Spleen (tissue), 11 donors: ENCODE data around the gene TSPAN9. TPM values are rescaled to one million over a fixed set of nuclear protein-coding genes. Genes with fewer than 3 reads are reported as not detected.

Source experiments
- DNase-seq: peaks from one replicate; pipeline ENCODE4 v3.0.0-alpha.2; 2020
- H3K27ac ChIP-seq, 8 donors: fragments of 200-600 bp; sonication (generic) in 7 of 8; 1 replicate in 4 of 8; 2 replicates in 4 of 8; pipeline versions ENCODE4 v1.5.0 to v1.8.0; 2016 to 2021; ENCODE audit warnings: inconsistent platforms in 4 of 8, mild to moderate bottlenecking in 4 of 8, moderate library complexity in 1 of 8
- H3K27me3 ChIP-seq, 7 donors: fragments of 200-600 bp; sonication (generic) in 6 of 7; replicated peaks in 1 of 7; 1 replicate in 4 of 7; 2 replicates in 3 of 7; pipeline versions ENCODE4 v1.5.0 to v1.8.0; 2016 to 2021; ENCODE audit warnings: inconsistent platforms in 3 of 7, mild to moderate bottlenecking in 1 of 7
- H3K36me3 ChIP-seq, 6 donors: fragments of 200-600 bp; sonication (generic) in 5 of 6; 1 replicate in 4 of 6; 2 replicates in 2 of 6; pipeline versions ENCODE4 v1.5.0 to v1.8.0; 2016 to 2021; ENCODE audit warnings: inconsistent platforms in 2 of 6
- H3K4me1 ChIP-seq, 6 donors: fragments of 200-600 bp; sonication (generic) in 5 of 6; 1 replicate in 3 of 6; 2 replicates in 3 of 6; pipeline versions ENCODE4 v1.5.0 to v1.8.0; 2016 to 2021; ENCODE audit warnings: inconsistent platforms in 3 of 6
- H3K4me3 ChIP-seq, 8 donors: fragments of 200-600 bp; sonication (generic) in 7 of 8; 1 replicate in 4 of 8; 2 replicates in 4 of 8; pipeline versions ENCODE4 v1.5.0 to v1.8.0; 2016 to 2021; ENCODE audit warnings: inconsistent platforms in 4 of 8, mild to moderate bottlenecking in 4 of 8, moderate library complexity in 2 of 8
- H3K9me3 ChIP-seq, 8 donors: fragments of 200-600 bp; sonication (generic) in 7 of 8; 1 replicate in 4 of 8; 2 replicates in 4 of 8; pipeline versions ENCODE4 v1.5.0 to v1.8.0; 2016 to 2021; ENCODE audit warnings: inconsistent platforms in 4 of 8
- POLR2A ChIP-seq, 3 donors: fragments of 450-650 bp; IDR thresholded peaks; one replicate each; pipeline ENCODE4 v1.5.1; 2017; ENCODE audit warnings: antibody characterized with exemption in 3 of 3, mild to moderate bottlenecking in 1 of 3
- POLR2AphosphoS5 ChIP-seq, 3 donors: sonication (generic); formaldehyde crosslinking; IDR thresholded peaks; one replicate each; pipeline ENCODE4 v1.5.1; 2017; ENCODE audit warnings: antibody characterized with exemption in 3 of 3
- WGBS, 5 donors: extraction: QIAGEN DNeasy Blood & Tissue Kit in 3 of 5; methylation state at CpG; one replicate each; pipeline versions ENCODE4 v1.1.5 to v1.1.7; 2013 to 2018; 5-methylcytosine and 5-hydroxymethylcytosine counted together
- intact Hi-C: fragments of 100-400 bp; cut with DNase I; formaldehyde crosslinking; loops from one replicate; pipeline ENCODE4 v1.15.0; 2023; ENCODE audit warnings: low total_unique reads
- polyA plus RNA-seq, 3 donors: library from polyadenylated mRNA; stranded (reverse); fragments of 200-250 nt; gene quantifications; one replicate each; pipeline ENCODE4 v1.2.1, GENCODE V29; 2013
- total RNA-seq, 7 donors: library from RNA; depleted of rRNA in 3 of 7; stranded (reverse); fragments of >200 nt in 3 of 7; fragmentation: NEBNext Ultra II Directional in 4 of 7; extraction: Animal tissue kit (Norgen Biotek cat#: 25700) in 4 of 7; gene quantifications; one replicate each; pipeline versions ENCODE4 v1.1.0 to v1.2.1, GENCODE V29; 2016 to 2021
- TF ChIP-seq, protein P1 (sequence below), 11 experiments: fragments of 200-600 bp in 7 of 11; fragments of 450-650 bp in 4 of 11; sonication (generic) in 4 of 11; IDR thresholded peaks in 8 of 11; conservative IDR thresholded peaks in 3 of 11; 1 replicate in 7 of 11; 2 replicates in 4 of 11; pipeline versions ENCODE4 v1.4.0 to v1.8.0; 2016 to 2021; ENCODE audit warnings: antibody characterized with exemption in 11 of 11, inconsistent platforms in 4 of 11, mild to moderate bottlenecking in 1 of 11
- donor health status: healthy with polysubstance abuse.
- donor health status: DM: no; HTN: no; CAD: no; lungs with moderate emphysema.
- donor health status: DM: no; HTN: no; CAD: no.
- donor health status: Bipolar disorder and iron deficiency.
- donor health status: healthy.
- donor health status: DM: no; HTN: no; CAD: no.
- donor health status: DM: yes; HTN: yes; CAD: no.

TSPAN9 gene
- total and polyA plus RNA-seq, 10 donors, result 3.6 to 51.1 (median 32.4) TPM

DNA sequence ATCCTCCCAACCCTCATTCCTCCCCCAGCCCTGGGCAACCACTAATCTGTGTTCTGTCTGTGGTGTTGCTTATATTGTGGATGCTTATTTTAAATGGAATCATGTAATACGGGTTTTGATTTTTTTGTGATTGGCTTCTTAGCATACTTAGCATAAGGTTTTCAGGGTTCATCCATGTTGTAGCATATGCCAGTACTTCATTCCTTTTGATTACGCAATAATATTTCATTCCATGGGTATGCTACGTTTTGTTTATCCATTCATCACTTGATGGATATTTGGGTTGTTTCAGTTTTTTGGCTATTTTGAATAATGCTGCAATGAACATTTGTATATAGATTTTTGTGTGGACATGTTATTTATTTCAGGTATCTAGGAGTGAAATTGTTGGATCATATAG is 82.9 kb downstream of the TSPAN9 start:
- intact Hi-C loops, result no loop called here
- Histone ChIP-seq H3K27ac (no peak overlapping the region), H3K27me3 (no peaks in the 10 kb centered on the region), H3K9me3 (peaks cover 0 to 11% (median 2%) of the 10 kb centered on the region in 8 donors), H3K36me3 (no peaks in the 10 kb centered on the region), H3K4me3 (no peak overlapping the region), H3K4me1 (peaks cover 0 to 27% (median 12%) of the 10 kb centered on the region in 6 donors)
- TF ChIP-seq POLR2AphosphoS5 (IDR thresholded peaks at IDR 0.05) (no peak), POLR2A (IDR thresholded peaks at IDR 0.05) (no peak)
- TF ChIP-seq, protein P1, sequence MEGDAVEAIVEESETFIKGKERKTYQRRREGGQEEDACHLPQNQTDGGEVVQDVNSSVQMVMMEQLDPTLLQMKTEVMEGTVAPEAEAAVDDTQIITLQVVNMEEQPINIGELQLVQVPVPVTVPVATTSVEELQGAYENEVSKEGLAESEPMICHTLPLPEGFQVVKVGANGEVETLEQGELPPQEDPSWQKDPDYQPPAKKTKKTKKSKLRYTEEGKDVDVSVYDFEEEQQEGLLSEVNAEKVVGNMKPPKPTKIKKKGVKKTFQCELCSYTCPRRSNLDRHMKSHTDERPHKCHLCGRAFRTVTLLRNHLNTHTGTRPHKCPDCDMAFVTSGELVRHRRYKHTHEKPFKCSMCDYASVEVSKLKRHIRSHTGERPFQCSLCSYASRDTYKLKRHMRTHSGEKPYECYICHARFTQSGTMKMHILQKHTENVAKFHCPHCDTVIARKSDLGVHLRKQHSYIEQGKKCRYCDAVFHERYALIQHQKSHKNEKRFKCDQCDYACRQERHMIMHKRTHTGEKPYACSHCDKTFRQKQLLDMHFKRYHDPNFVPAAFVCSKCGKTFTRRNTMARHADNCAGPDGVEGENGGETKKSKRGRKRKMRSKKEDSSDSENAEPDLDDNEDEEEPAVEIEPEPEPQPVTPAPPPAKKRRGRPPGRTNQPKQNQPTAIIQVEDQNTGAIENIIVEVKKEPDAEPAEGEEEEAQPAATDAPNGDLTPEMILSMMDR (IDR thresholded peaks at IDR 0.05 in 8 of 11, conservative IDR thresholded peaks at IDR 0.05 in 3 of 11), result no peak
- no peak for DNase-seq
- 81 to 96% (median 86%) methylated on average over 3 of the region's 3 CpGs for WGBS, 5 donors

DNA sequence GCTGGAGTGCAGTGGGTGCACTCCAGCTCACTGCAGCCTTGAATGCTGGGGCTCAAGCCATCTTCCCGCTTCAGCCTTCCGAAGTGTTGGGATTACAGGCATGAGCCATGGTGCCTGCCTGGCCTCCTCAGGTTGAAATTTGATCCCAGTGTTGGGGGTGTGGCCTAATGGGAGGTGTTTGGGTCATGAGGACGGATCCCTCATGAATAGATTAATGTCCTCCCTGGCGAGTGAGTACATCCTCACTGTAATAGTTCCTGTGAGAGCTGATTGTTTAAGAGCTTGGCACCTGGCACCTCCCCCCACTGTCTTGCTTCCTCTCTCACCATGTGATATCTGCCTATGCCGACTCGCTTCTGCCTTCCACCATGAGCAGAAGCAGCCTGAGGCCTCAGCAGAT is 84.7 kb downstream of the TSPAN9 start:
- DNase-seq, result peak; percentile 24
- TF ChIP-seq, protein P1 (IDR thresholded peaks at IDR 0.05 in 8 of 11, conservative IDR thresholded peaks at IDR 0.05 in 3 of 11), result no peak
- no peak for TF ChIP-seq POLR2A (IDR thresholded peaks at IDR 0.05)
- Histone ChIP-seq H3K4me3 (no peak overlapping the region), H3K27ac (no peak overlapping the region), H3K9me3 (peaks cover 0 to 11% (median 2%) of the 10 kb centered on the region in 8 donors), H3K27me3 (no peaks in the 10 kb centered on the region), H3K36me3 (no peaks in the 10 kb centered on the region), H3K4me1 (peaks cover 0 to 22% (median 15%) of the 10 kb centered on the region in 6 donors)
- intact Hi-C loops, result no loop called here
- WGBS, 5 donors, result 71 to 83% (median 79%) methylated on average over 6 of the region's 6 CpGs

DNA sequence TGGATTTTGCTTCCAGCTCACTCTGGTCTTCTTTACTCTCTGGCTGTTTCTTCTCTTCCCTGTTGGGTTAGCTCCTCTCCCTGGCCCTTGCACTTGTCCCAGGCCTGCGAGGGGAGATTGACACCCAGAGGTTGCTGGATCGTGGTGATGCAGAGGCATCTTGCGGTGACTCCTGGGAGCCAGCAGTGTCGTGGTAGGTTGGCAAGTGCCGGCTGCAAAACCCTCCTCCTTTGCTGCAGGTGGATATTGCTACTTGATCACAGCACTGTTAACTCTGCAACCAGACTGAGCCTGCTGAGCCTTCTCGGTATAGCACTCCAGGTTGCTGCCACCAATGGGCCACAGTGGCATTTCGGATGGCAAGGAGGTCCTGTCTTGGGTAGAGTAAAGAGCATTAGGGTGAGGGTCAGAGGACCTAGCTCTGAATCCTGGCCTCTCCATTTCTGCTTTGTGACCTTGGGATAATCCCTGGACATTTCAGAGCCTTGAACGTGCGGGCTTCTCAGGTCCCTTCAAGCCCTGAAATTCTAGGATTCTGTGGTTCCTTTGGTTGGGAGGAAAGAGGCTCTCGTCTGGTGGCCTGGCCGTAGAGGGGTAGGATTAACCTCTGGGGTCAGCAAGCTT is 87.4 kb downstream of the TSPAN9 start:
- Histone ChIP-seq H3K36me3 (no peaks in the 10 kb centered on the region), H3K9me3 (peaks cover 0 to 11% (median 2%) of the 10 kb centered on the region in 8 donors), H3K4me3 (no peak overlapping the region), H3K4me1 (peaks cover 0 to 22% (median 15%) of the 10 kb centered on the region in 6 donors), H3K27me3 (no peaks in the 10 kb centered on the region), H3K27ac (no peak overlapping the region)
- intact Hi-C loops, result no loop called here
- TF ChIP-seq, protein P1 (IDR thresholded peaks at IDR 0.05 in 8 of 11, conservative IDR thresholded peaks at IDR 0.05 in 3 of 11), result no peak
- TF ChIP-seq POLR2A (IDR thresholded peaks at IDR 0.05), result no peak
- TF ChIP-seq POLR2AphosphoS5 (IDR thresholded peaks at IDR 0.05), result no peak
- WGBS, 5 donors, result 70 to 88% (median 78%) methylated on average over 11 of the region's 11 CpGs
- DNase-seq, result peak; percentile 47

DNA sequence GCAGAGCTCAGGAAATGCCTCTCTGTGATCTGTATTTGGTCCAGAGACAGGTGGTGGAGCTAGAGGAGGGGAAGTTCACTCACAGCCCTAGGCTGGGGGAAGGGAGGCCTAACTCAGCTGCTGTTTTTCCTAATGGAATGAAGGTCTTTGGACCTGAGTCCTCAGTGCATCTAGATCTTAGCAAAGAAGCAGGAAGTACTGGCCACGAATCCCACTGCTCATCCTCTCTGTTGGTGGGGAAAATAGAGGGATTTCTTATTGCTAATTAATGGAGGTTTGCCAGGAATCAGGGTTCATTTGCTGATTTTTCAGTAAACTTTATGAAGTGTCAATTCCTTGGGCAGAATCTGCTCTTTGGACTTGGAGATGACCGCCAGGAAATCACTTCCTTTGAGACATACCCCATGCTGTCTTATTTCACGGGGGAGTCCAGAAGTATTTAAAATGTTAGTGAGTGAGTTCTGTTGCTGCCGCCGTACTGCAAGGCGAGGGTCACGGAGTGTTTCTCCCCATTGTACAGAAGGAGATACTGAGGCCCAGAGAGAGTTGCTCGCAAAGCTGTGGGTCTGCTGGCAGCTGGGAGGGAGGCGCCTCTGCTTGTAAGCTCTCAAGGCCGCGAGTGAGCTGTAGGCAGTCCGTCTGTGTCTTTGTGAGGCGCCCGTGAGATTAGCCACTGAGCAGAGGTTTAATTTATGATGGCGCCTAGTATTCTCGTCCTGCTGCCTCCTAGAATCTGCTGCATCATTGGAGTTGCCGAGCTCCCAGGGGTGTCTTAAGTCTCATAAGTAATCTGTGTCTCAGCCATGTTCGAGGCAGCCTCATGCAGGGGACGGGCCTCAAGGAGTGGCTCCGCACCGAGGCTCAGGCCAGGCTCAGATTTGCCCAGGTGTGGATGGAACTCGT is 88.2 kb downstream of the TSPAN9 start:
- H3K27me3 ChIP-seq, result no peaks in the 10 kb centered on the region
- peaks cover 0 to 22% (median 14%) of the 10 kb centered on the region in 6 donors for H3K4me1 ChIP-seq
- H3K4me3 ChIP-seq, result no peak overlapping the region
- peak; percentile 58 for DNase-seq
- H3K27ac ChIP-seq, result no peak overlapping the region
- no peaks in the 10 kb centered on the region for H3K36me3 ChIP-seq
- H3K9me3 ChIP-seq, result peaks cover 0 to 11% (median 2%) of the 10 kb centered on the region in 8 donors
- intact Hi-C loops, result no loop called here
- TF ChIP-seq, protein P1 (IDR thresholded peaks at IDR 0.05 in 8 of 11, conservative IDR thresholded peaks at IDR 0.05 in 3 of 11), result no peak
- TF ChIP-seq POLR2AphosphoS5 (IDR thresholded peaks at IDR 0.05) (no peak), POLR2A (IDR thresholded peaks at IDR 0.05) (no peak)
- WGBS, 5 donors, result 82 to 85% (median 85%) methylated on average over 22 of the region's 22 CpGs
